ENCODE measurements around the gene CEP192. TPM values are rescaled to one million over a fixed set of nuclear protein-coding genes. Genes with fewer than 3 reads are reported as not detected.
A peak's percentile ranks its signal among the peaks of the same experiment; 100 is the strongest.

The CEP192 gene
- total RNA-seq, 2 donors from 2014 or later, result 17.2 to 37.3 TPM

DNA sequence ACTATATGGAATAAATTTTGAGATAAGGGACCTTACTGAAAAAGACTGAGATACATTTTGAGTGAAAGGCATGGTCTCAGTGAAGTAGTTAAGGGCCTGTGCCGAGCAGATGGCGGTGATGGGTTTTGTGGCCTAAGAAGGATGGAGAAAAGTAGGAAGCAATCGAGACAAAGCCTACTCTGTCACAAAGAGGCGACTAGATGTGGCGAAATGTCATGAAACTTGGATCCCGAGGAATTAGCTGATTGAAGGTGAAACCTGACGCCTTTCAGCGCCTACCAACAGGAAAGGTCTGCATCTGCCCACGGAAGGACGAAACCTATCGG is 558 bp upstream of the CEP192 start:
- no peak for DNase-seq (ENCODE audit: low spot score)
- Histone ChIP-seq H3K9me3 (no peaks in the 10 kb centered on the region), H3K27me3 (replicated peaks; ENCODE audit: insufficient read depth) (no peaks in the 10 kb centered on the region), H3K27ac (peak overlapping the region; percentile 85 to 86), H3K4me1 (replicated peaks) (peaks cover 4% of the 10 kb centered on the region), H3K36me3 (no peaks in the 10 kb centered on the region), H3K4me3 (peak overlapping the region; percentile 87 to 89)
- TF ChIP-seq, protein P1, sequence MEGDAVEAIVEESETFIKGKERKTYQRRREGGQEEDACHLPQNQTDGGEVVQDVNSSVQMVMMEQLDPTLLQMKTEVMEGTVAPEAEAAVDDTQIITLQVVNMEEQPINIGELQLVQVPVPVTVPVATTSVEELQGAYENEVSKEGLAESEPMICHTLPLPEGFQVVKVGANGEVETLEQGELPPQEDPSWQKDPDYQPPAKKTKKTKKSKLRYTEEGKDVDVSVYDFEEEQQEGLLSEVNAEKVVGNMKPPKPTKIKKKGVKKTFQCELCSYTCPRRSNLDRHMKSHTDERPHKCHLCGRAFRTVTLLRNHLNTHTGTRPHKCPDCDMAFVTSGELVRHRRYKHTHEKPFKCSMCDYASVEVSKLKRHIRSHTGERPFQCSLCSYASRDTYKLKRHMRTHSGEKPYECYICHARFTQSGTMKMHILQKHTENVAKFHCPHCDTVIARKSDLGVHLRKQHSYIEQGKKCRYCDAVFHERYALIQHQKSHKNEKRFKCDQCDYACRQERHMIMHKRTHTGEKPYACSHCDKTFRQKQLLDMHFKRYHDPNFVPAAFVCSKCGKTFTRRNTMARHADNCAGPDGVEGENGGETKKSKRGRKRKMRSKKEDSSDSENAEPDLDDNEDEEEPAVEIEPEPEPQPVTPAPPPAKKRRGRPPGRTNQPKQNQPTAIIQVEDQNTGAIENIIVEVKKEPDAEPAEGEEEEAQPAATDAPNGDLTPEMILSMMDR (IDR thresholded peaks at IDR 0.05), result no peak
- TF ChIP-seq POLR2A (IDR thresholded peaks at IDR 0.05), result no peak
- no peak for TF ChIP-seq POLR2AphosphoS5 (IDR thresholded peaks at IDR 0.05)
- intact Hi-C loops (cut with DNase I), result loop anchor here (2.0 to 10.0 kb wide), 4 partner anchors 42 to 274 kb away; partner anchors contain the start of genes PTPN2 and SEH1L
- under 1% methylated on average over 11 of the region's 11 CpGs for WGBS

DNA sequence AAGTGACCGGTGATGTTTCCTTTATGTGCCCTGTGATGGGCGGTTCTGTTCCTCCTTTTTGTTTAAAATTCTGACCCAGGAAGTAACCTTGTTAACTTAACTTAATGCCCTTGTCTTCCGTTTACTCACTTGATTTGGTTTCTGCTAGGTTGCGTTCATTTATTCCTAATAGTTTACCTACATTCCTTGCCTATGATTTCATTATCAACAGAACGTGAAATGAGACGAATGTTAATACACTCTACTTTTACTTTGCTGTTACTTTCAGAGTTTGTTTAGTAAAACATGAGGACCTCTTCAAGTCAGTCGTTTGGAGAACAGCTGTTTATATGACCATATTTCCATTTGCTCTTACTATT is 638 bp downstream of the CEP192 start:
- peak overlapping the region; percentile 87 to 89 for H3K4me3 ChIP-seq
- no peak for DNase-seq (ENCODE audit: low spot score)
- intact Hi-C loops (cut with DNase I), result loop anchor here (2.0 to 10.0 kb wide), 4 partner anchors 43 to 273 kb away; partner anchors contain the start of genes PTPN2 and SEH1L
- TF ChIP-seq POLR2A (IDR thresholded peaks at IDR 0.05) (no peak), POLR2AphosphoS5 (IDR thresholded peaks at IDR 0.05) (no peak)
- TF ChIP-seq, protein P1 (IDR thresholded peaks at IDR 0.05), result no peak
- WGBS, result under 1% methylated on average over 7 of the region's 7 CpGs
- peak overlapping the region; percentile 85 to 86 for H3K27ac ChIP-seq
- peaks cover 4% of the 10 kb centered on the region for H3K4me1 ChIP-seq (replicated peaks)
- H3K27me3 ChIP-seq (replicated peaks; ENCODE audit: insufficient read depth), result no peaks in the 10 kb centered on the region
- H3K36me3 ChIP-seq, result no peaks in the 10 kb centered on the region
- no peaks in the 10 kb centered on the region for H3K9me3 ChIP-seq

DNA sequence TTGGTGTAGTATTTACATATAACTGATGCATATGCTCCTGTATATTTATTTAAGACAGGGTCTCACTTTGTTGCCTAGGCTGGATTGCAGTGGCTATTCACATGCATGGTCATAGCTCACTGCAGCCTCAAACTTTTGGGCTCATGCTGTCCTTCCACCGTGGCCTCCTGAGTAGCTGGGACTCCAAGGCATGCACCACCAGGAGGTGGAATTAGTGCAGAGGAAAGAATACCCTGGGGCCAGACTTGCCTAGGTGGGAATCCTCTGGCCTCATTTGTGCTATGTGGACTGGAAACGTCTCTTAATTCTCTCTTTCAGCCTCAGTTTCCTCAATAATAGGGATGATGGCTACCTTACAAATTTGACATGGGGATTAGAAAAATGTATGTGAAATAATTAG is 2.3 kb downstream of the CEP192 start:
- 84% methylated on average over 2 of the region's 2 CpGs for WGBS
- no peak overlapping the region for H3K4me3 ChIP-seq

DNA sequence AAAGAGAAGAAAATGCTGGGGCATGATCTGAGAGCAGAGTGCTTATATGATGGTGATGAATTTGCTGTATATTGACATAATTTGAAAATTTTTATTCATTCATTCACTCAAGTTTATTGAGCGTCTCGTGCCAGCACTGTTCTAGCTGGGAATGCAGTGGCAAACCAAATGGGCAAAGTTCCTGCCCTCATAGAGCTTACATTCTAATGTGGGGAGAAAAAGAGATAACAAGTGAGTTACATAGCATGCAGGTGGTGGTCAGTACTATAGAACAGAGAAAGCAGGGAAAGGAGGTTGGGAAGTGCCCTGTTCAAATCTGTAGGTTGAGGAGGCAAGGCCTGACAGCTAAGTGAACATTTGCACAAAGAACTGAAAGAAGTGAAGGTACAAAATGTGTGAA is 4.3 kb downstream of the CEP192 start:
- no peak overlapping the region for H3K27ac ChIP-seq
- DNase-seq (ENCODE audit: low spot score), result no peak
- TF ChIP-seq, protein P1 (IDR thresholded peaks at IDR 0.05), result no peak
- TF ChIP-seq POLR2A (IDR thresholded peaks at IDR 0.05), result no peak
- no peak for TF ChIP-seq POLR2AphosphoS5 (IDR thresholded peaks at IDR 0.05)
- WGBS, result 94% methylated on average over 2 of the region's 2 CpGs
- intact Hi-C loops (cut with DNase I), result loop anchor here (10.0 kb wide), 2 partner anchors 79 to 269 kb away; no protein-coding TSS in a partner anchor
- no peaks in the 10 kb centered on the region for H3K9me3 ChIP-seq
- H3K36me3 ChIP-seq, result no peaks in the 10 kb centered on the region
- no peaks in the 10 kb centered on the region for H3K27me3 ChIP-seq (replicated peaks; ENCODE audit: insufficient read depth)
- peaks cover 4% of the 10 kb centered on the region for H3K4me1 ChIP-seq (replicated peaks)
- no peak overlapping the region for H3K4me3 ChIP-seq

More for the DNA sequence above, 2.3 kb downstream of the CEP192 start:
- DNase-seq (ENCODE audit: low spot score), result no peak
- Histone ChIP-seq H3K36me3 (no peaks in the 10 kb centered on the region), H3K9me3 (no peaks in the 10 kb centered on the region), H3K27ac (no peak overlapping the region), H3K27me3 (replicated peaks; ENCODE audit: insufficient read depth) (no peaks in the 10 kb centered on the region), H3K4me1 (replicated peaks) (peaks cover 4% of the 10 kb centered on the region)
- intact Hi-C loops (cut with DNase I), result loop anchor here (10.0 kb wide), 2 partner anchors 81 to 271 kb away; no protein-coding TSS in a partner anchor
- TF ChIP-seq POLR2A (IDR thresholded peaks at IDR 0.05) (no peak), POLR2AphosphoS5 (IDR thresholded peaks at IDR 0.05) (no peak)
- TF ChIP-seq, protein P1 (IDR thresholded peaks at IDR 0.05), result no peak

DNA sequence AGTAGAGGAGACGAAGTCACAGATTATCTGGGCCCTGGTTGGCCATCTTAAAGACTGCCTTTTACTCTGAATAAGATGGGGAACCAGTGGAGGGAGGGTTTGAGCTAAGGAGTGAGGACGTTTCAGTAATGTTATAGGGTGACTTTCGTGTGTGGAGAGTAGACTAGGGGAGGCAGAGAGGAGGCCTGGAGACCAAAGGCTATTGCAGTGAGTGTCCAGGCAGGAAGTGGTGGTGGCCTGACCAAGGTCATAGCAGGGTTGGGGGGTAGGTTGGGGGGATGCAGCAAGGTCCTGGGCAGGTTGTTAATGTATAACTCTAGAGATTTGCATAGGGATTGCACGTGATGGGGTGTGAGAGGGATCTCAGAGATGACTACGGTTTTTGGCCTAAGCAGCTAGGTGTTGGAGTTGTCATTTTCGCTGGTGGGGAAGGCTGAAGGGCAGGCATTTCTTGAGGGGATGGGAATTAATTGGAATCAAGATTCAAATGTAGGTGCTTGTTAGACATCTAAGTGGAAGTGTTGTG is 4.9 kb downstream of the CEP192 start:
- H3K27ac ChIP-seq, result no peak overlapping the region
- intact Hi-C loops (cut with DNase I), result loop anchor here (10.0 kb wide), 2 partner anchors 79 to 269 kb away; no protein-coding TSS in a partner anchor
- TF ChIP-seq POLR2AphosphoS5 (IDR thresholded peaks at IDR 0.05) (no peak), POLR2A (IDR thresholded peaks at IDR 0.05) (no peak)
- TF ChIP-seq, protein P1 (IDR thresholded peaks at IDR 0.05), result no peak
- no peaks in the 10 kb centered on the region for H3K36me3 ChIP-seq
- peaks cover 4% of the 10 kb centered on the region for H3K4me1 ChIP-seq (replicated peaks)
- DNase-seq (ENCODE audit: low spot score), result no peak
- WGBS, result 91% methylated on average over 6 of the region's 6 CpGs
- H3K27me3 ChIP-seq (replicated peaks; ENCODE audit: insufficient read depth), result no peaks in the 10 kb centered on the region
- no peaks in the 10 kb centered on the region for H3K9me3 ChIP-seq
- no peak overlapping the region for H3K4me3 ChIP-seq
